GM12873 (cell line): ENCODE data around the gene FBN1.

ENCODE experiments used
- TF ChIP-seq, protein P1 (sequence below): IDR thresholded peaks from 2 replicates; pipeline ENCODE4 v1.5.1; 2012; ENCODE audit warnings: low read depth, mild to moderate bottlenecking, moderate library complexity, low read length, control low read depth; ENCODE audit not compliant: insufficient read depth; ENCODE audit errors: missing control alignments

Gene FBN1

DNA sequence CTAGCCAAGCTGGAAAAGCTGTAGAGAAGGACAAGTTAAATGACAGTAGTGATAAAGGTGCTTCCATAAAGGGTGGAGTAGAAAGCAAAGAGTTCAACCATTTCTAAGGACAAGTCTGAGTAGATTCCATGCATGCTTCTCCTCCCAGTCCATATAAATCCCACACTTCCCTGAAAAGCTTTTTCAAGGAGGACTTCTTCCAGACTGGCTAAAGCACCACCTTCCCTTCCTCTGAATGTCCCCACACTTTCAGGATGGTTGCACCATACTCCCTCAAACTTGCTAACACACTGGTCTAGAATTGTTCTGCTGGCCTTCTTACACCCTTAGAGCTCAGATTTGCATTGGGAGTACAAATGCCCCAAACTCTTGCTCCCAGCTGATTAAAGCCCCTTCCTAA is 40.9 kb downstream of the FBN1 start:
- TF ChIP-seq, protein P1, sequence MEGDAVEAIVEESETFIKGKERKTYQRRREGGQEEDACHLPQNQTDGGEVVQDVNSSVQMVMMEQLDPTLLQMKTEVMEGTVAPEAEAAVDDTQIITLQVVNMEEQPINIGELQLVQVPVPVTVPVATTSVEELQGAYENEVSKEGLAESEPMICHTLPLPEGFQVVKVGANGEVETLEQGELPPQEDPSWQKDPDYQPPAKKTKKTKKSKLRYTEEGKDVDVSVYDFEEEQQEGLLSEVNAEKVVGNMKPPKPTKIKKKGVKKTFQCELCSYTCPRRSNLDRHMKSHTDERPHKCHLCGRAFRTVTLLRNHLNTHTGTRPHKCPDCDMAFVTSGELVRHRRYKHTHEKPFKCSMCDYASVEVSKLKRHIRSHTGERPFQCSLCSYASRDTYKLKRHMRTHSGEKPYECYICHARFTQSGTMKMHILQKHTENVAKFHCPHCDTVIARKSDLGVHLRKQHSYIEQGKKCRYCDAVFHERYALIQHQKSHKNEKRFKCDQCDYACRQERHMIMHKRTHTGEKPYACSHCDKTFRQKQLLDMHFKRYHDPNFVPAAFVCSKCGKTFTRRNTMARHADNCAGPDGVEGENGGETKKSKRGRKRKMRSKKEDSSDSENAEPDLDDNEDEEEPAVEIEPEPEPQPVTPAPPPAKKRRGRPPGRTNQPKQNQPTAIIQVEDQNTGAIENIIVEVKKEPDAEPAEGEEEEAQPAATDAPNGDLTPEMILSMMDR: no peak

DNA sequence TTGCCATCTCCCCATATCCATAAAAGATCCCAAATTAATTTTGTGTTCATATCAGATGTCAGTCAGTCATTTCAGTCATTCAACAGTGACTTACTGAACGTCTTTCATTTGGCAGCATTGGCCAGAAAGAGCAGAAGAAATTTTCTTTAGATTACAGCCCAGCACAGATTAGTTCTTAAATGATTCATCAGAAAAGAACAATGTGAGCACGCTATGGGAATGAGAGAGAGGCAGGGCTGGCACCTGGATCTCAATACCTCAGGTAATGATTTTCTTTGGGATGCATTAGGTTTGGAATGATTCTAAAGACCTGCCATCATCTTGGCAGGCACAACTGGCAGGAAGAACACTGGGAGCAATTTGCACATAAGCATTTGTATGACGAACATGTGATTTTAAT is 41.6 kb downstream of the FBN1 start:
- TF ChIP-seq, protein P1: no peak

DNA sequence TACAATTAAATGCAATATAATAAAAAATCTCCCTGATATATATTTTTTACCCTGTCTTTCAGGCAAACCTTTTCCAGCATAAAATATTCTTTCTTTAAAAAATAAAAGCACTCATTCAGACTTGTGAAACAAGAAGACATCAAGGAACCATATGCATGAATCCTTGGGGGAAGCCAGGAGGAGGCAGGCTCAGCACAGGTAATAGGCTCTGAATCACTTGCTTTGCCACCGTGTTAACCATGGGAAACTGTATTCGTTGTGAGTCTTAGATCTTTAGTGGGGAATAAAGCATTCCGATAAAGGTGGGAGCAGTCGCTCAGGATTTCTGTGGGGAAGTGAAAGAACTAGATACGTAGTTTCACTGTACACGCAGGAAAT is 42.4 kb downstream of the FBN1 start:
- TF ChIP-seq, protein P1: no peak

DNA sequence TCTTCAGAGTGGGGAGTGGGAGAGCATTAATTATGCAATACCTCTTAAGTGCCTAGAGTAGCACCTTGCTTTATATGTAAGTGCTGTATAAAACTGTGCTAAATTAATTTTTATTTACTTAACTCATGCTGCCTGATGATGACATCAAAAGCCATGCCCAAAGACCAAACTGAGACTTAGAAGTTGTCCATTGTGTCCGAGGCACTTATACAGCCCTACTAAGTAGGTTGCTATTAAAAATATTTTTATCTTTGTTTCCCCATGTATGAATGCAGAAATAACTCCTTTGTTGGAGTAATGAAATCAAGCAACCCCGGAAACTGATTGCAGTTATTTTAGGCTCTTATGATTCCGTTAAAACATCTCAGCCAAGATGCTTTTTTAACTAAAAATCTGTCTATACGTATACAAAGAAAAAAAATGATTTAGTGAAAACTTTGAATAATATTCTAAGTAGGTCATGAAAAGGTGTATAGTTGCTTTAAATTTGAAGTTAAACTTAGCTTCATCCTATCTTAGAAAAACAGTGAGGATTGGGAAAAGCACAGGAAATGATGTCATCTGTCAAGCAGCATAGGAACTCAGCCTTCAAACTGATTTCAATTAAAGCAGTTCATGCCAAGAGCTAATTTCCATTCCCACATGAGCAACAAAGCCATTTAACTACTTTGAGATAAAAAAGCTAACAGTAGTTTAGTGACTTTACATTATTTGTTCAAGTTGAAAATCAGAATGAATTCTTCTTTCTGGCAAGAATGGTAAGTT is 43.0 kb downstream of the FBN1 start:
- TF ChIP-seq, protein P1: no peak

DNA sequence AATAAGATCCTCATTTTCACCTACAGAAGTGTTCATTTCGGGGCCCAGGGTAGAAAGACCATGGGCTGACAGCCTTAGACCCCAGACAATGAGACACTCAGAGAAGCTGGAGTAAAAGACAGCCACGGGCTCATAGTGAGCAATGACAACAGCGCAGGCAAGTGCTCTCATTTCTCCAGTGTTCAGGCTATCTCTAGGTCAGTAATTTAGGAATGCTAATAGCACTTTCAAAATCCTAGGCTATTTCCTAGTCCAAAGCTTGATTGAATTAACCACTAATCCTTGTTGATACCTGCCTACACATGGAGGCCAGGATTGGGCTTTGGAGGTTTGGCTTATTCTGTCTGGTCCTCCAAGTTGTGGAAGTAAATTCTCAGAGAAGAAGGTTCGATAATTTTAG is 44.4 kb downstream of the FBN1 start:
- TF ChIP-seq, protein P1: no peak

DNA sequence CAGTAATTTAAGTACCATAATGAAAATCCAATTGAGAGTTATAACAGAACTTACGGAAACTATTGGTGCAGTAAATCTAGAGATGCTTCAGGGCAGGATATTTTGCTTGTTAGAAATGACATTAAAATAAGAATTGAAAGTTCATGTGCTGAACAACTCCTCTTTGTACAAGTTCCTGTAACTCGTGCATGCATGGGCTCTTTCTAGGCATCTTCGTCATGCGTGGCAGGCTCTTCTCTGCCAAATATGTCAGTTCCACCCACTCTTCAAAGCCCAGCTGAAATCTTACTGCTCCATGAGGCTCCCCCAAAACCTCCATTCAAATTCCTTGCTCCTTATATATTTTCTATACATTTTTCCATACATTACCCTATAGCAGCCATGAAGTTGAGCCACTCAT is 48.7 kb downstream of the FBN1 start:
- TF ChIP-seq, protein P1: no peak

DNA sequence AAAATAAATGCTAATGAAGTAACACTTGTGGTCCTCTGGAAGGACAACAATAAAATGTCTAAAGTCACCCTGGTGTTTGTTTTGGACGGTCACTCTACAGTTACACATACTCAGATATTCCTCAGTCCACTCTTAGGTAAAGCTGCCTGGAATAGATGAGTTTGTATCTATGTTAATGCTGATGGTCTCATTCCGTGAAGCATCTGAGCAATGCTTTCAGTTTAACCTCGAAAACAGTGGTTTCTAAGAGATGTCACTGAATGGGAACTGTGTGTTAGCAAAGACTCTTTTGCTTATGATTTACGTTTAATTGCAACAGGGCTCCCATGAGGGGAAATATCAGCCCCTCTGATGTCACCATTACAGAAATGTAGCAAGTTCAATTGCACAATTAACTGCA is 49.1 kb downstream of the FBN1 start:
- TF ChIP-seq, protein P1: no peak
